GM23338 (cell line): ENCODE measurements around the gene RNU1-3. TPM values are rescaled to one million over a fixed set of nuclear protein-coding genes. Genes with fewer than 3 reads are reported as not detected.
"Not testable (repeated sequence)": the region's sequence is repeated elsewhere in the genome, so short reads cannot be mapped to it uniquely, and the experiment has no call there.

Source experiments
- ATAC-seq: fragments of 200-7000 bp; cut with Tn5 transposase; 3 replicates; pipeline ENCODE4 v1.9.1; 2020
- DNase-seq: peaks from one replicate; pipeline ENCODE4 v3.0.0-alpha.2; 2015; ENCODE audit warnings: low spot score
- H2AFZ ChIP-seq: fragments of 200-600 bp; sonication (generic); 2 replicates; pipeline ENCODE4 v1.8.0; 2016; ENCODE audit warnings: antibody characterized with exemption, mild to moderate bottlenecking, moderate library complexity
- H3F3A ChIP-seq: fragments of 200-600 bp; sonication (generic); replicated peaks from 2 replicates; pipeline ENCODE4 v1.8.0; 2017; ENCODE audit warnings: antibody characterized with exemption, mixed run types, low read depth
- H3K27ac ChIP-seq: fragments of 200-600 bp; sonication (generic); 2 replicates; pipeline ENCODE4 v1.6.1; 2016; ENCODE audit warnings: low read depth
- H3K27me3 ChIP-seq: fragments of 200-600 bp; sonication (generic); 2 replicates; pipeline ENCODE4 v1.8.0; 2016; ENCODE audit warnings: mild to moderate bottlenecking, mixed run types, moderate library complexity; ENCODE audit not compliant: insufficient read depth
- H3K36me3 ChIP-seq: fragments of 200-600 bp; sonication (generic); 2 replicates; pipeline ENCODE4 v1.8.0; 2016; ENCODE audit warnings: mild to moderate bottlenecking; ENCODE audit not compliant: insufficient read depth
- H3K4me1 ChIP-seq: fragments of 200-600 bp; sonication (generic); 2 replicates; pipeline ENCODE4 v1.8.0; 2016; ENCODE audit warnings: mild to moderate bottlenecking, moderate library complexity; ENCODE audit not compliant: insufficient read depth
- H3K4me2 ChIP-seq: fragments of 200-600 bp; sonication (generic); 2 replicates; pipeline ENCODE4 v1.7.1; 2017; ENCODE audit warnings: mixed run types
- H3K4me3 ChIP-seq: fragments of 200-600 bp; sonication (generic); 2 replicates; pipeline ENCODE4 v1.6.1; 2016; ENCODE audit warnings: mixed run types
- H3K79me2 ChIP-seq: fragments of 200-600 bp; sonication (generic); replicated peaks from 2 replicates; pipeline ENCODE4 v1.8.0; 2017; ENCODE audit warnings: mild to moderate bottlenecking; ENCODE audit not compliant: insufficient read depth
- H3K9me2 ChIP-seq: fragments of 200-600 bp; sonication (generic); 2 replicates; pipeline ENCODE4 v1.8.0; 2017; ENCODE audit not compliant: insufficient read depth
- H4K20me1 ChIP-seq: fragments of 200-600 bp; sonication (generic); replicated peaks from 2 replicates; pipeline ENCODE4 v1.8.0; 2017; ENCODE audit warnings: mild to moderate bottlenecking; ENCODE audit not compliant: insufficient read depth
- H3K27ac Mint-ChIP-seq: 2 replicates; pipeline ENCODE4 v1.8.0; 2020; ENCODE audit warnings: inconsistent platforms, mild to moderate bottlenecking, moderate library complexity, mixed read lengths
- H3K27me3 Mint-ChIP-seq: 3 replicates; pipeline ENCODE4 v1.8.0; 2022; ENCODE audit warnings: low read depth, mild to moderate bottlenecking, moderate library complexity, mixed read lengths, inconsistent platforms; ENCODE audit not compliant: insufficient read depth, poor library complexity
- H3K36me3 Mint-ChIP-seq: 3 replicates; pipeline ENCODE4 v1.8.0; 2021; ENCODE audit warnings: low read depth, mild to moderate bottlenecking, inconsistent platforms, moderate library complexity, mixed read lengths
- H3K4me1 Mint-ChIP-seq: 3 replicates; pipeline ENCODE4 v1.8.0; 2020; ENCODE audit warnings: mild to moderate bottlenecking, inconsistent platforms, mixed read lengths
- H3K4me3 Mint-ChIP-seq: 3 replicates; pipeline ENCODE4 v1.8.0; 2021; ENCODE audit warnings: moderate library complexity, mild to moderate bottlenecking, inconsistent platforms, mixed read lengths
- H3K9me3 Mint-ChIP-seq: 3 replicates; pipeline ENCODE4 v1.8.0; 2020; ENCODE audit warnings: moderate library complexity, mild to moderate bottlenecking, inconsistent platforms, mixed read lengths
- CTCF ChIP-seq, 2 experiments: fragments of 200-600 bp in 1 of 2; sonication (generic) in 1 of 2; conservative IDR thresholded peaks; 2 replicates each; pipeline versions ENCODE4 v1.5.1 to v1.6.1; 2016 to 2017; ENCODE audit warnings: antibody characterized with exemption in 2 of 2, low read depth in 2 of 2, mild to moderate bottlenecking in 2 of 2, moderate library complexity in 1 of 2
- polyA plus RNA-seq: library from polyadenylated mRNA; unstranded; fragments of >200 nt; fragmentation: Nextera tagmentation; extraction: Ambion mirVana; gene quantifications from 2 replicates; pipeline ENCODE4 v1.2.1, GENCODE V29; 2016
- total RNA-seq: library from RNA; depleted of rRNA; stranded (reverse); fragments of >200 nt; shearing (Covaris generic); gene quantifications from 2 replicates; pipeline ENCODE4 v1.2.3, GENCODE V29; 2014

The RNU1-3 gene
- total and polyA plus RNA-seq, 2 experiments from 2014 or later: not detected

- peak; percentile 63 for DNase-seq
- not testable (repeated sequence) for H3K36me3 ChIP-seq, H3K27ac Mint-ChIP-seq
Observed at GRCh38 chr1:16676661-16677523, 10.1 kb upstream of the RNU1-3 start.

GRCh38 chr1:16675118-16675510, 8.4 kb upstream of the RNU1-3 start:
- H2AFZ ChIP-seq, H3K4me1 ChIP-seq, H3F3A ChIP-seq, H3K9me2 ChIP-seq, H3K4me3 ChIP-seq, H3K27ac Mint-ChIP-seq, H4K20me1 ChIP-seq, H3K36me3 Mint-ChIP-seq, H3K79me2 ChIP-seq, H3K36me3 ChIP-seq, ATAC-seq, DNase-seq, H3K9me3 Mint-ChIP-seq, H3K4me2 ChIP-seq, H3K27me3 ChIP-seq, H3K27ac ChIP-seq, H3K4me3 Mint-ChIP-seq: not testable (repeated sequence)
- peaks cover 13% of the 10 kb centered on the region for H3K27me3 Mint-ChIP-seq
- peaks cover 19% of the 10 kb centered on the region for H3K4me1 Mint-ChIP-seq

More at GRCh38 chr1:16676661-16677523, 10.1 kb upstream of the RNU1-3 start:
- H3K4me2 ChIP-seq, H3K9me3 Mint-ChIP-seq, H2AFZ ChIP-seq, H3K4me3 Mint-ChIP-seq, H3K4me1 ChIP-seq, ATAC-seq, H4K20me1 ChIP-seq, H3K36me3 Mint-ChIP-seq, H3K4me3 ChIP-seq, H3K27ac ChIP-seq, H3K79me2 ChIP-seq, H3F3A ChIP-seq, H3K9me2 ChIP-seq, H3K27me3 ChIP-seq: not testable (repeated sequence)
- TF ChIP-seq CTCF (conservative IDR thresholded peaks at IDR 0.05; ENCODE audit: low read depth in 2 of 2): peak in 1 of 2 experiments; percentile 46; a peak in 2 of 4 replicates
- H3K27me3 Mint-ChIP-seq: peaks cover 15% of the 10 kb centered on the region
- peaks cover 21% of the 10 kb centered on the region for H3K4me1 Mint-ChIP-seq

GRCh38 chr1:16673976-16674375, 7.2 kb upstream of the RNU1-3 start:
- not testable (repeated sequence) for H3K27ac ChIP-seq, H3K4me3 ChIP-seq, H2AFZ ChIP-seq, H3F3A ChIP-seq, ATAC-seq, H3K4me2 ChIP-seq, H3K27me3 Mint-ChIP-seq, H3K9me2 ChIP-seq, H3K36me3 ChIP-seq, H4K20me1 ChIP-seq, H3K4me3 Mint-ChIP-seq, H3K27me3 ChIP-seq, H3K4me1 ChIP-seq, H3K36me3 Mint-ChIP-seq, H3K79me2 ChIP-seq, H3K9me3 Mint-ChIP-seq, H3K27ac Mint-ChIP-seq
- peaks cover 12% of the 10 kb centered on the region for H3K4me1 Mint-ChIP-seq
- peak; percentile 0 for DNase-seq

- not testable (repeated sequence) for H3K4me3 ChIP-seq, H2AFZ ChIP-seq, H3K79me2 ChIP-seq, H3F3A ChIP-seq, H3K27me3 Mint-ChIP-seq, H3K4me2 ChIP-seq, H3K27ac Mint-ChIP-seq, H4K20me1 ChIP-seq, H3K27ac ChIP-seq, H3K9me2 ChIP-seq, H3K4me3 Mint-ChIP-seq, ATAC-seq, H3K4me1 ChIP-seq, H3K36me3 Mint-ChIP-seq, H3K27me3 ChIP-seq, H3K9me3 Mint-ChIP-seq, DNase-seq, H3K4me1 Mint-ChIP-seq, H3K36me3 ChIP-seq
Observed at GRCh38 chr1:16665836-16666235, 912 bp downstream of the RNU1-3 start.

- not testable (repeated sequence) for H3K4me2 ChIP-seq, H3K79me2 ChIP-seq, H3K4me3 ChIP-seq, H3K27ac Mint-ChIP-seq, H2AFZ ChIP-seq, H3F3A ChIP-seq, H3K36me3 ChIP-seq, H3K27me3 Mint-ChIP-seq, H3K9me3 Mint-ChIP-seq, H3K4me1 ChIP-seq, H3K4me1 Mint-ChIP-seq, DNase-seq, H4K20me1 ChIP-seq, H3K9me2 ChIP-seq, H3K27ac ChIP-seq, H3K36me3 Mint-ChIP-seq, H3K4me3 Mint-ChIP-seq, H3K27me3 ChIP-seq
- ATAC-seq: peak; percentile 6; the same call in 1 of the 3 replicates
Observed at GRCh38 chr1:16658234-16658633, 8.5 kb downstream of the RNU1-3 start.

- not testable (repeated sequence) for H3K79me2 ChIP-seq, H3K4me1 Mint-ChIP-seq, H4K20me1 ChIP-seq, H3K4me1 ChIP-seq, H3K27ac ChIP-seq, H3K9me2 ChIP-seq, H2AFZ ChIP-seq, H3K9me3 Mint-ChIP-seq, DNase-seq, H3F3A ChIP-seq, H3K4me3 Mint-ChIP-seq, H3K4me3 ChIP-seq, H3K4me2 ChIP-seq, H3K27me3 Mint-ChIP-seq, H3K36me3 ChIP-seq, H3K27me3 ChIP-seq, H3K36me3 Mint-ChIP-seq, H3K27ac Mint-ChIP-seq
- ATAC-seq: peak; percentile 81
Observed at GRCh38 chr1:16656981-16657683, 9.6 kb downstream of the RNU1-3 start.
